ENCODE data around the gene RRP1B.

- TF ChIP-seq MAX (IDR thresholded peaks at IDR 0.05) (no peak), USF1 (IDR thresholded peaks at IDR 0.05) (no peak), RAD21 (IDR thresholded peaks at IDR 0.05; ENCODE audit: low read depth) (no peak)
Observed at GRCh38 chr21:43644071-43644470, 15.3 kb upstream of the RRP1B start.
